ENCODE measurements around the gene PURA. TPM values are rescaled to one million over a fixed set of nuclear protein-coding genes. Genes with fewer than 3 reads are reported as not detected.
A peak's percentile ranks its signal among the peaks of the same experiment; 100 is the strongest.

Gene PURA
- total and polyA plus RNA-seq, 8 donors, result 8.3 to 25.0 (median 10.4) TPM

DNA sequence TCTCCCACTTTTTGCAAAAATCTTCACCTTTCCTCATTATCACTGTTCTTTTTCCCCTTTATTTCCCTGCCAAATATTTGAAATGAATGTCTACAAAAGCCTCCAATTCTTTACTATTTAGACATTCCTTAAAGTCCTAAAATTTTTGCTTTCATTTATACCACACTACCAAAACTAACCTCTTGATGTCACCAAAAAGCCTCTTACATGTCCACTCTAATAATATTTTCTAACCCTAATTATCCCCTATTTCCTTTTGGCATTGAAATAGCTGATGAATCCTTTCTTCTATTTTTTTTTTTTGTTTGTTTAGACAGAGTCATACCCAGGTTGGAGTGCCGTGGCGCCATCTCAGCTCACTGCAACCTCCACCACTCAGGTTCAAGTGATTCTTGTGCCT lies 38.5 kb upstream of the PURA start:
- H3K9me3 ChIP-seq, result no peaks in the 10 kb centered on the region
- H3K36me3 ChIP-seq, result no peaks in the 10 kb centered on the region
- no peak overlapping the region for H3K27ac ChIP-seq
- intact Hi-C loops (cut with DNase I), result loop anchor here in 1 of 2 donors (5.0 kb wide), 1 partner anchor 72 kb away; no protein-coding TSS in a partner anchor
- no peak for DNase-seq
- no peaks in the 10 kb centered on the region for H3K4me1 ChIP-seq
- H3K27me3 ChIP-seq, result peaks cover 4 to 14% of the 10 kb centered on the region in 2 donors
- TF ChIP-seq CTCF (IDR thresholded peaks at IDR 0.05), result no peak
- no peak overlapping the region for H3K4me3 ChIP-seq
- peak; percentile 38 for ATAC-seq

- Histone ChIP-seq H3K27me3 (peaks cover 4 to 14% of the 10 kb centered on the region in 2 donors), H3K4me3 (no peak overlapping the region), H3K4me1 (no peaks in the 10 kb centered on the region), H3K27ac (no peak overlapping the region), H3K9me3 (no peaks in the 10 kb centered on the region), H3K36me3 (no peaks in the 10 kb centered on the region)
- intact Hi-C loops (cut with DNase I), result loop anchor here in 1 of 2 donors (5.0 kb wide), 1 partner anchor 71 kb away; no protein-coding TSS in a partner anchor
- ATAC-seq, result no peak
- DNase-seq, result no peak
- no peak for TF ChIP-seq CTCF (IDR thresholded peaks at IDR 0.05)
Observed at GRCh38 chr5:140076142-140076541, 37.8 kb upstream of the PURA start.

DNA sequence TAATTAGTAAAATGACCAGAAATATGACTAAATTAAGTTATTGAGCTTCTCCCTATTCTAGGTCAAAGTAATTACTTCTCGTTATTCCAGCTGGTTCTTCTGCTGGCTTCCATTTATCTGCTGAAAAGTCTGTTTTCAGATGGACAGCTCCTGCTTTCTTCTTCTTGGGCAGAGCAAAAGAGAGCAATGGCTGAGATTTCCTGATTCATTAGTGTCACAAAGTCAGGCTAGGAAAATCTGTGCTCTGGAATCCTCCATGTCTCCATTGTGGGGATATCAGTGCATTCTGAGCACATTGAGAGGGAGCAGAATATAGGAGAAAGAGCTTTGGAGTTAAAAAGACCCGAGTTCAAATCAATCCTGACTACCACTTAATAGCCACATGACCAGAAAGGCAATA lies 37.1 kb upstream of the PURA start:
- DNase-seq, result no peak
- intact Hi-C loops (cut with DNase I), result loop anchor here in 1 of 2 donors (5.0 kb wide), 1 partner anchor 71 kb away; no protein-coding TSS in a partner anchor
- peaks cover 4 to 18% of the 10 kb centered on the region in 2 donors for H3K27me3 ChIP-seq
- no peaks in the 10 kb centered on the region for H3K4me1 ChIP-seq
- no peak for TF ChIP-seq CTCF (IDR thresholded peaks at IDR 0.05)
- H3K36me3 ChIP-seq, result no peaks in the 10 kb centered on the region
- no peak for ATAC-seq
- H3K27ac ChIP-seq, result no peak overlapping the region
- H3K4me3 ChIP-seq, result no peak overlapping the region
- H3K9me3 ChIP-seq, result no peaks in the 10 kb centered on the region

- DNase-seq (no peak), ATAC-seq (no peak)
- Histone ChIP-seq H3K4me1 (no peaks in the 10 kb centered on the region), H3K9me3 (no peaks in the 10 kb centered on the region), H3K4me3 (no peak overlapping the region), H3K27me3 (peaks cover 0 to 14% of the 10 kb centered on the region in 2 donors), H3K27ac (no peak overlapping the region), H3K36me3 (no peaks in the 10 kb centered on the region)
- intact Hi-C loops (cut with DNase I), result no loop called here
- TF ChIP-seq CTCF (IDR thresholded peaks at IDR 0.05), result no peak
Observed at GRCh38 chr5:140083120-140083519, 30.8 kb upstream of the PURA start.

- intact Hi-C loops (cut with DNase I), result no loop called here
- no peak for TF ChIP-seq CTCF (IDR thresholded peaks at IDR 0.05)
- DNase-seq, result no peak
- ATAC-seq, result no peak
- no peak overlapping the region for H3K27ac ChIP-seq
- H3K4me1 ChIP-seq, result no peaks in the 10 kb centered on the region
- no peaks in the 10 kb centered on the region for H3K36me3 ChIP-seq
- no peak overlapping the region for H3K4me3 ChIP-seq
- H3K9me3 ChIP-seq, result no peaks in the 10 kb centered on the region
- peaks cover 0 to 14% of the 10 kb centered on the region in 2 donors for H3K27me3 ChIP-seq
Observed at GRCh38 chr5:140083650-140084049, 30.3 kb upstream of the PURA start.
